ENCODE results near the gene RRP15.
A peak's percentile ranks its signal among the peaks of the same experiment; 100 is the strongest.

The RRP15 gene

GRCh38 chr1:218284917-218285635 is at the start of gene RRP15:
Gene RRP15 (plus strand): TSS chr1:218285293. CDS start chr1:218285317, 24 bp downstream.
- peaks cover 4 to 7% of the 10 kb centered on the region in 2 donors for H3K4me1 ChIP-seq (ENCODE audit: control insufficient read depth in 2 of 2, insufficient read depth in 2 of 2, low read length in 2 of 2)
- H3K27ac ChIP-seq (ENCODE audit: low read depth in 2 of 2, low read length in 2 of 2): peak within 1 kb of the TSS; percentile 58 to 78
- no peaks in the 10 kb centered on the region for H3K36me3 ChIP-seq (ENCODE audit: control insufficient read depth in 2 of 2, insufficient read depth in 2 of 2, low read length in 2 of 2)
- H3K27me3 ChIP-seq (ENCODE audit: control insufficient read depth in 2 of 2, insufficient read depth in 2 of 2, low read length in 2 of 2): no peaks in the 10 kb centered on the region
- peak within 1 kb of the TSS; percentile 80 to 100 for H3K4me3 ChIP-seq (ENCODE audit: low read length in 2 of 2)
- peak within 1 kb of the TSS; percentile 69 to 81 for H3K9ac ChIP-seq (ENCODE audit: low read depth in 1 of 2, low read length in 2 of 2)
- H3K9me3 ChIP-seq (ENCODE audit: control insufficient read depth in 2 of 2, low read length in 2 of 2): no peaks in the 10 kb centered on the region

DNA sequence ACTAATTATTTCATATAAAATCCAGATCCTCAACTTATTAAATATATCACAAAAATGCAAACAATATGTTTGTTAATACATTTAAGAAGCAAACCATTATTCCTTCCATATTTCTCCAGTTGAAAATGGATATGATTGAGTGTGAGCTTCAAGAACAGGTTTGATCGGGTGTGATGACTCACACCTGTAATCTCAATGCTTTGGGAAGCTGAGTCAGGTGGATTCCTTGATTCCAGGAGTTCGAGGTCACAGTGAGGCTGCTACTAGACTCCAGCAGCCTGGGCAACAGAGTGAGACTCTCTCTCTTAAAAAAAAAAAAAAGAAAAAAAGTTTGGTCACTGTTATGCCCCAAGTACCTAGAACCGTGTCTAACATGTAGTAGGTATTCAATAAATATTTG is 42.9 kb upstream of the RRP15 start:
- no peaks in the 10 kb centered on the region for H3K27me3 ChIP-seq (ENCODE audit: control insufficient read depth in 2 of 2, insufficient read depth in 2 of 2, low read length in 2 of 2)
- no peak overlapping the region for H3K27ac ChIP-seq (ENCODE audit: low read depth in 2 of 2, low read length in 2 of 2)
- no peaks in the 10 kb centered on the region for H3K36me3 ChIP-seq (ENCODE audit: control insufficient read depth in 2 of 2, insufficient read depth in 2 of 2, low read length in 2 of 2)
- H3K9ac ChIP-seq (ENCODE audit: low read depth in 1 of 2, low read length in 2 of 2): no peak overlapping the region
- H3K9me3 ChIP-seq (ENCODE audit: control insufficient read depth in 2 of 2, low read length in 2 of 2): no peaks in the 10 kb centered on the region
- H3K4me1 ChIP-seq (ENCODE audit: control insufficient read depth in 2 of 2, insufficient read depth in 2 of 2, low read length in 2 of 2): no peaks in the 10 kb centered on the region
- no peak overlapping the region for H3K4me3 ChIP-seq (ENCODE audit: low read length in 2 of 2)

- Histone ChIP-seq H3K27me3 (ENCODE audit: control insufficient read depth in 2 of 2, insufficient read depth in 2 of 2, low read length in 2 of 2) (no peaks in the 10 kb centered on the region), H3K27ac (ENCODE audit: low read depth in 2 of 2, low read length in 2 of 2) (no peak overlapping the region), H3K9me3 (ENCODE audit: control insufficient read depth in 2 of 2, low read length in 2 of 2) (no peaks in the 10 kb centered on the region), H3K9ac (ENCODE audit: low read depth in 1 of 2, low read length in 2 of 2) (no peak overlapping the region), H3K4me3 (ENCODE audit: low read length in 2 of 2) (no peak overlapping the region), H3K4me1 (ENCODE audit: control insufficient read depth in 2 of 2, insufficient read depth in 2 of 2, low read length in 2 of 2) (no peaks in the 10 kb centered on the region), H3K36me3 (ENCODE audit: control insufficient read depth in 2 of 2, insufficient read depth in 2 of 2, low read length in 2 of 2) (no peaks in the 10 kb centered on the region)
Measured at GRCh38 chr1:218247339-218247738, 37.8 kb upstream of the RRP15 start.

GRCh38 chr1:218249338-218250140 is 35.6 kb upstream of the RRP15 start:
- Histone ChIP-seq H3K36me3 (ENCODE audit: control insufficient read depth in 2 of 2, insufficient read depth in 2 of 2, low read length in 2 of 2) (no peaks in the 10 kb centered on the region), H3K9ac (ENCODE audit: low read depth in 1 of 2, low read length in 2 of 2) (no peak overlapping the region), H3K27ac (ENCODE audit: low read depth in 2 of 2, low read length in 2 of 2) (no peak overlapping the region), H3K27me3 (ENCODE audit: control insufficient read depth in 2 of 2, insufficient read depth in 2 of 2, low read length in 2 of 2) (no peaks in the 10 kb centered on the region), H3K4me1 (ENCODE audit: control insufficient read depth in 2 of 2, insufficient read depth in 2 of 2, low read length in 2 of 2) (no peaks in the 10 kb centered on the region), H3K9me3 (ENCODE audit: control insufficient read depth in 2 of 2, low read length in 2 of 2) (no peaks in the 10 kb centered on the region), H3K4me3 (ENCODE audit: low read length in 2 of 2) (no peak overlapping the region)

GRCh38 chr1:218250492-218250891 is 34.6 kb upstream of the RRP15 start:
- no peaks in the 10 kb centered on the region for H3K27me3 ChIP-seq (ENCODE audit: control insufficient read depth in 2 of 2, insufficient read depth in 2 of 2, low read length in 2 of 2)
- H3K9me3 ChIP-seq (ENCODE audit: control insufficient read depth in 2 of 2, low read length in 2 of 2): no peaks in the 10 kb centered on the region
- H3K9ac ChIP-seq (ENCODE audit: low read depth in 1 of 2, low read length in 2 of 2): no peak overlapping the region
- H3K36me3 ChIP-seq (ENCODE audit: control insufficient read depth in 2 of 2, insufficient read depth in 2 of 2, low read length in 2 of 2): no peaks in the 10 kb centered on the region
- no peaks in the 10 kb centered on the region for H3K4me1 ChIP-seq (ENCODE audit: control insufficient read depth in 2 of 2, insufficient read depth in 2 of 2, low read length in 2 of 2)
- H3K4me3 ChIP-seq (ENCODE audit: low read length in 2 of 2): no peak overlapping the region
- no peak overlapping the region for H3K27ac ChIP-seq (ENCODE audit: low read depth in 2 of 2, low read length in 2 of 2)

DNA sequence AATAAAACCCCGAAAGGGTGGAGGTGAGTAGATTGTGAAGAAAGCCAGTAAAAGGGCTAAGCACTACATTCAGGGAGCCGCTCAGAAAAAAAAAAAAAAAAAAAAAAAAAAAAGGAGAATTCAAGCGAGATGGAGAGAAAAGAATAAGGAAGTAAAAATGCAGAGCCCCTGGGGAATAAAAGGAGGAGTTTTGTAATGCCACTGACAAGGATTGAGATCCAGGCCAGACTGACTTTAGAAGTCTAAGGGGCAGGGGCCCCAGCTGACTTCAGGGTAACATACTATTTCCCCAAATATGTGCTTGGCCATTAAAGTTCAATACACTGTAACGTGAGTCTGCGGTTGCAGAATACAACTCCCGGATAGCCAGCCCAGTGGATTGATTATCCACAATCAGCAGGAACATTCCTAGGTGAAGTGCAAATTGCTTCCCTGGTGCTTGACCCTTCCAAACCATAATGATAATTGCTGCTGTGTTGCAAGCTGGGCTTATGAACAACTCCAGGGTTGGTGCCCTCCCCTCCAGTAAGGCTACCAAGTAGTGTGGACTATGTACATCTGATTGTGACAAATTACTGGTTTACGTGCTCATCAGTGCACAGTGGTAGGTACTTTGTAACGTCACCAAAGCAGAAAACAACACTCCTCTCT is 30.7 kb upstream of the RRP15 start:
- Histone ChIP-seq H3K36me3 (ENCODE audit: control insufficient read depth in 2 of 2, insufficient read depth in 2 of 2, low read length in 2 of 2) (no peaks in the 10 kb centered on the region), H3K27ac (ENCODE audit: low read depth in 2 of 2, low read length in 2 of 2) (no peak overlapping the region), H3K9ac (ENCODE audit: low read depth in 1 of 2, low read length in 2 of 2) (no peak overlapping the region), H3K4me3 (ENCODE audit: low read length in 2 of 2) (no peak overlapping the region), H3K27me3 (ENCODE audit: control insufficient read depth in 2 of 2, insufficient read depth in 2 of 2, low read length in 2 of 2) (no peaks in the 10 kb centered on the region), H3K9me3 (ENCODE audit: control insufficient read depth in 2 of 2, low read length in 2 of 2) (no peaks in the 10 kb centered on the region), H3K4me1 (ENCODE audit: control insufficient read depth in 2 of 2, insufficient read depth in 2 of 2, low read length in 2 of 2) (no peaks in the 10 kb centered on the region)

GRCh38 chr1:218255090-218255489 is 30.0 kb upstream of the RRP15 start:
- Histone ChIP-seq H3K9me3 (ENCODE audit: control insufficient read depth in 2 of 2, low read length in 2 of 2) (no peaks in the 10 kb centered on the region), H3K9ac (ENCODE audit: low read depth in 1 of 2, low read length in 2 of 2) (no peak overlapping the region), H3K36me3 (ENCODE audit: control insufficient read depth in 2 of 2, insufficient read depth in 2 of 2, low read length in 2 of 2) (no peaks in the 10 kb centered on the region), H3K4me3 (ENCODE audit: low read length in 2 of 2) (no peak overlapping the region), H3K27me3 (ENCODE audit: control insufficient read depth in 2 of 2, insufficient read depth in 2 of 2, low read length in 2 of 2) (no peaks in the 10 kb centered on the region), H3K27ac (ENCODE audit: low read depth in 2 of 2, low read length in 2 of 2) (no peak overlapping the region), H3K4me1 (ENCODE audit: control insufficient read depth in 2 of 2, insufficient read depth in 2 of 2, low read length in 2 of 2) (no peaks in the 10 kb centered on the region)

- H3K9me3 ChIP-seq (ENCODE audit: control insufficient read depth in 2 of 2, low read length in 2 of 2): no peaks in the 10 kb centered on the region
- H3K9ac ChIP-seq (ENCODE audit: low read depth in 1 of 2, low read length in 2 of 2): no peak overlapping the region
- no peak overlapping the region for H3K27ac ChIP-seq (ENCODE audit: low read depth in 2 of 2, low read length in 2 of 2)
- H3K4me3 ChIP-seq (ENCODE audit: low read length in 2 of 2): no peak overlapping the region
- H3K4me1 ChIP-seq (ENCODE audit: control insufficient read depth in 2 of 2, insufficient read depth in 2 of 2, low read length in 2 of 2): no peaks in the 10 kb centered on the region
- H3K36me3 ChIP-seq (ENCODE audit: control insufficient read depth in 2 of 2, insufficient read depth in 2 of 2, low read length in 2 of 2): no peaks in the 10 kb centered on the region
- no peaks in the 10 kb centered on the region for H3K27me3 ChIP-seq (ENCODE audit: control insufficient read depth in 2 of 2, insufficient read depth in 2 of 2, low read length in 2 of 2)
Measured at GRCh38 chr1:218257371-218257770, 27.7 kb upstream of the RRP15 start.

- H3K4me3 ChIP-seq (ENCODE audit: low read length in 2 of 2): no peak overlapping the region
- no peak overlapping the region for H3K9ac ChIP-seq (ENCODE audit: low read depth in 1 of 2, low read length in 2 of 2)
- H3K36me3 ChIP-seq (ENCODE audit: control insufficient read depth in 2 of 2, insufficient read depth in 2 of 2, low read length in 2 of 2): no peaks in the 10 kb centered on the region
- H3K9me3 ChIP-seq (ENCODE audit: control insufficient read depth in 2 of 2, low read length in 2 of 2): no peaks in the 10 kb centered on the region
- H3K27ac ChIP-seq (ENCODE audit: low read depth in 2 of 2, low read length in 2 of 2): no peak overlapping the region
- H3K27me3 ChIP-seq (ENCODE audit: control insufficient read depth in 2 of 2, insufficient read depth in 2 of 2, low read length in 2 of 2): no peaks in the 10 kb centered on the region
- H3K4me1 ChIP-seq (ENCODE audit: control insufficient read depth in 2 of 2, insufficient read depth in 2 of 2, low read length in 2 of 2): no peaks in the 10 kb centered on the region
Measured at GRCh38 chr1:218257971-218258370, 27.1 kb upstream of the RRP15 start.

DNA sequence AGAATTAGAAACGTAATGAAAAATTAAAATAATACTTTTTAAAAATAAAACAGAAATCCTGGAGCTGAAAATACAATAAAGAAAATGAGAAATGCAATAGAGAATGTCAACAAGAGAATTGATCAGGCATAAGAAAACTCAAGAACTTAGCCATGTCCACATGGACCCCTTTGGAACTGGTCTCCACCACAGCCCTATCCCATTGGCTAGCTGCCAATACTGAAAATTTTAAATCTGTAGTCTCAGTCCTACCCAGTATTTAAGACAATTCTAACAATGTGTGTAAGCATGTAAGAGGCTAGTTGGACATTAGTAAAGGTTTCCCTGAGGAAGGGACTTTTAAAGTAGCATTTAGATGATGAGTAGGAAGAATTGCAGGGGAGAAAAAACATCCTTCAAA is 25.8 kb upstream of the RRP15 start:
- H3K4me3 ChIP-seq (ENCODE audit: low read length in 2 of 2): no peak overlapping the region
- no peaks in the 10 kb centered on the region for H3K4me1 ChIP-seq (ENCODE audit: control insufficient read depth in 2 of 2, insufficient read depth in 2 of 2, low read length in 2 of 2)
- H3K36me3 ChIP-seq (ENCODE audit: control insufficient read depth in 2 of 2, insufficient read depth in 2 of 2, low read length in 2 of 2): no peaks in the 10 kb centered on the region
- no peak overlapping the region for H3K9ac ChIP-seq (ENCODE audit: low read depth in 1 of 2, low read length in 2 of 2)
- H3K27me3 ChIP-seq (ENCODE audit: control insufficient read depth in 2 of 2, insufficient read depth in 2 of 2, low read length in 2 of 2): no peaks in the 10 kb centered on the region
- no peaks in the 10 kb centered on the region for H3K9me3 ChIP-seq (ENCODE audit: control insufficient read depth in 2 of 2, low read length in 2 of 2)
- no peak overlapping the region for H3K27ac ChIP-seq (ENCODE audit: low read depth in 2 of 2, low read length in 2 of 2)

All from mucosa of rectum (tissue), 2 donors.